ENCODE results near the gene KRTAP20-3. TPM values are rescaled to one million over a fixed set of nuclear protein-coding genes. Genes with fewer than 3 reads are reported as not detected.

KRTAP20-3 gene
- total RNA-seq, 1 experiment from 2014 or later = not detected

GRCh38 chr21:30689822-30690221 is 47.2 kb downstream of the KRTAP20-3 start:
- H3K27ac ChIP-seq (ENCODE audit: low read length) = no peak overlapping the region
- DNase-seq (ENCODE audit: low read depth, low spot score) = no peak
- in situ Hi-C loops (cut with HindIII; ENCODE audit: low pct_unique_long_range_greater_than_20kb, low sequenced_read_pairs) (no loop called here), intact Hi-C loops (cut with micrococcal nuclease; ENCODE audit: unreplicated experiment) (no loop called here)
- ChIA-PET CTCF (no interaction called here), POLR2A (no interaction called here)
- no peaks in the 10 kb centered on the region for H3K27me3 ChIP-seq (ENCODE audit: control insufficient read depth, insufficient read depth, low read length)
- ATAC-seq = no peak
- H3K4me3 ChIP-seq (ENCODE audit: low read depth in 2 of 2, low read length in 2 of 2) = no peak overlapping the region
- H3K9me3 ChIP-seq (ENCODE audit: control insufficient read depth, insufficient read depth, low read depth, low read length) = no peaks in the 10 kb centered on the region
- H3K4me1 ChIP-seq (ENCODE audit: control insufficient read depth, insufficient read depth, low read length) = no peaks in the 10 kb centered on the region
- BruUV-seq (replicated peaks) = no TSS peak
- no peak for TF ChIP-seq TCF7L2 (IDR thresholded peaks at IDR 0.05; ENCODE audit: low read depth, low read length)
- TF ChIP-seq CTCF (IDR thresholded peaks at IDR 0.05) = no peak
- no peak for TF ChIP-seq SIN3A (IDR thresholded peaks at IDR 0.05; ENCODE audit: borderline replicate concordance, insufficient read depth, low read depth, low read length)
- TF ChIP-seq POLR2AphosphoS5 (IDR thresholded peaks at IDR 0.05; ENCODE audit: low read depth, low read length) = no peak
- TF ChIP-seq REST (IDR thresholded peaks at IDR 0.05; ENCODE audit: insufficient read depth in 1 of 2, low read depth in 2 of 2, low read length in 1 of 2) = no peak
- H3K36me3 ChIP-seq (ENCODE audit: control insufficient read depth, insufficient read depth, low read length) = no peaks in the 10 kb centered on the region

Other genes starting within 250 kb of the KRTAP20-3 start
- gene KRTAP13-1, start 246.8 kb upstream of the KRTAP20-3 start, total RNA-seq (2021; ENCODE audit: unreplicated experiment) = not detected
- gene KRTAP13-3, start 216.9 kb upstream of the KRTAP20-3 start, total RNA-seq (2021; ENCODE audit: unreplicated experiment) = not detected
- not detected for gene KRTAP13-4, start 212.6 kb upstream of the KRTAP20-3 start, total RNA-seq (2021; ENCODE audit: unreplicated experiment)
- gene KRTAP15-1, start 202.6 kb upstream of the KRTAP20-3 start, total RNA-seq (2021; ENCODE audit: unreplicated experiment) = not detected
- gene KRTAP19-1, start 162.5 kb upstream of the KRTAP20-3 start, total RNA-seq (2021; ENCODE audit: unreplicated experiment) = not detected
- not detected for gene KRTAP19-2, start 155.4 kb upstream of the KRTAP20-3 start, total RNA-seq (2021; ENCODE audit: unreplicated experiment)
- not detected for gene KRTAP19-3, start 150.9 kb upstream of the KRTAP20-3 start, total RNA-seq (2021; ENCODE audit: unreplicated experiment)
- gene KRTAP19-4, start 145.7 kb upstream of the KRTAP20-3 start, total RNA-seq (2021; ENCODE audit: unreplicated experiment) = not detected
- gene KRTAP19-5, start 140.7 kb upstream of the KRTAP20-3 start, total RNA-seq (2021; ENCODE audit: unreplicated experiment) = not detected
- not detected for gene KRTAP19-6, start 101.0 kb upstream of the KRTAP20-3 start, total RNA-seq (2021; ENCODE audit: unreplicated experiment)
- gene KRTAP19-7, start 81.5 kb upstream of the KRTAP20-3 start, total RNA-seq (2021; ENCODE audit: unreplicated experiment) = not detected
- not detected for gene KRTAP22-2, start 52.5 kb upstream of the KRTAP20-3 start, total RNA-seq (2021; ENCODE audit: unreplicated experiment)
- not detected for gene KRTAP6-3, start 50.4 kb upstream of the KRTAP20-3 start, total RNA-seq (2021; ENCODE audit: unreplicated experiment)
- gene KRTAP6-2, start 44.0 kb upstream of the KRTAP20-3 start, total RNA-seq (2021; ENCODE audit: unreplicated experiment) = not detected
- not detected for gene KRTAP22-1, start 41.8 kb upstream of the KRTAP20-3 start, total RNA-seq (2021; ENCODE audit: unreplicated experiment)
- gene KRTAP6-1, start 28.9 kb upstream of the KRTAP20-3 start, total RNA-seq (2021; ENCODE audit: unreplicated experiment) = not detected
- gene KRTAP20-1, start 26.4 kb upstream of the KRTAP20-3 start, total RNA-seq (2021; ENCODE audit: unreplicated experiment) = not detected
- gene KRTAP20-4, start 22.2 kb upstream of the KRTAP20-3 start, total RNA-seq (2021; ENCODE audit: unreplicated experiment) = not detected
- not detected for gene KRTAP20-2, start 7.7 kb upstream of the KRTAP20-3 start, total RNA-seq (2021; ENCODE audit: unreplicated experiment)
- not detected for gene KRTAP21-3, start 75.9 kb downstream of the KRTAP20-3 start, total RNA-seq (2021; ENCODE audit: unreplicated experiment)
- gene KRTAP21-2, start 104.4 kb downstream of the KRTAP20-3 start, total RNA-seq (2021; ENCODE audit: unreplicated experiment) = not detected
- not detected for gene KRTAP21-1, start 112.6 kb downstream of the KRTAP20-3 start, total RNA-seq (2021; ENCODE audit: unreplicated experiment)
- not detected for gene KRTAP8-1, start 170.4 kb downstream of the KRTAP20-3 start, total RNA-seq (2021; ENCODE audit: unreplicated experiment)
- gene KRTAP7-1, start 186.9 kb downstream of the KRTAP20-3 start, total RNA-seq (2021; ENCODE audit: unreplicated experiment) = not detected
- gene KRTAP11-1, start 238.7 kb downstream of the KRTAP20-3 start, total RNA-seq (2021; ENCODE audit: unreplicated experiment) = not detected